ENCODE results near the gene PWWP2B.
A peak's percentile ranks its signal among the peaks of the same experiment; 100 is the strongest.

PWWP2B gene

GRCh38 chr10:132448248-132448731 is 51.3 kb downstream of the PWWP2B start:
- Mint-ChIP-seq H3K27ac (no peak overlapping the region), H3K9me3 (no peaks in the 10 kb centered on the region), H3K4me1 (peaks cover 31% of the 10 kb centered on the region), H3K4me3 (no peak overlapping the region), H3K27me3 (ENCODE audit: low read depth, poor library complexity) (no peaks in the 10 kb centered on the region), H3K36me3 (ENCODE audit: low read depth) (no peaks in the 10 kb centered on the region)
- DNase-seq = no peak
- TF ChIP-seq CTCF (IDR thresholded peaks at IDR 0.05) = no peak

GRCh38 chr10:132449051-132449810 is 52.2 kb downstream of the PWWP2B start:
- TF ChIP-seq CTCF (IDR thresholded peaks at IDR 0.05) = no peak
- no peaks in the 10 kb centered on the region for H3K9me3 Mint-ChIP-seq
- H3K4me3 Mint-ChIP-seq = no peak overlapping the region
- no peak for DNase-seq
- peaks cover 3% of the 10 kb centered on the region for H3K27me3 Mint-ChIP-seq (ENCODE audit: low read depth, poor library complexity)
- peaks cover 31% of the 10 kb centered on the region for H3K4me1 Mint-ChIP-seq
- no peaks in the 10 kb centered on the region for H3K36me3 Mint-ChIP-seq (ENCODE audit: low read depth)
- H3K27ac Mint-ChIP-seq = no peak overlapping the region

GRCh38 chr10:132449811-132450181 is 52.8 kb downstream of the PWWP2B start:
- no peaks in the 10 kb centered on the region for H3K9me3 Mint-ChIP-seq
- no peak for DNase-seq
- peaks cover 7% of the 10 kb centered on the region for H3K27me3 Mint-ChIP-seq (ENCODE audit: low read depth, poor library complexity)
- H3K27ac Mint-ChIP-seq = no peak overlapping the region
- no peak overlapping the region for H3K4me3 Mint-ChIP-seq
- peaks cover 31% of the 10 kb centered on the region for H3K4me1 Mint-ChIP-seq
- no peaks in the 10 kb centered on the region for H3K36me3 Mint-ChIP-seq (ENCODE audit: low read depth)
- no peak for TF ChIP-seq CTCF (IDR thresholded peaks at IDR 0.05)

- no peak for TF ChIP-seq CTCF (IDR thresholded peaks at IDR 0.05)
- Mint-ChIP-seq H3K4me1 (peaks cover 25% of the 10 kb centered on the region), H3K27me3 (ENCODE audit: low read depth, poor library complexity) (peaks cover 11% of the 10 kb centered on the region)
Measured at GRCh38 chr10:132450466-132450824, 53.4 kb downstream of the PWWP2B start.

GRCh38 chr10:132450825-132451505 is 54.0 kb downstream of the PWWP2B start:
- peak; percentile 23 for DNase-seq
- Mint-ChIP-seq H3K9me3 (no peaks in the 10 kb centered on the region), H3K27me3 (ENCODE audit: low read depth, poor library complexity) (peaks cover 13% of the 10 kb centered on the region), H3K36me3 (ENCODE audit: low read depth) (no peaks in the 10 kb centered on the region), H3K4me1 (peaks cover 24% of the 10 kb centered on the region), H3K27ac (no peak overlapping the region), H3K4me3 (no peak overlapping the region)
- TF ChIP-seq CTCF (IDR thresholded peaks at IDR 0.05) = no peak

More at GRCh38 chr10:132450466-132450824, 53.4 kb downstream of the PWWP2B start:
- H3K36me3 Mint-ChIP-seq (ENCODE audit: low read depth) = no peaks in the 10 kb centered on the region
- H3K4me3 Mint-ChIP-seq = no peak overlapping the region
- no peaks in the 10 kb centered on the region for H3K9me3 Mint-ChIP-seq
- no peak overlapping the region for H3K27ac Mint-ChIP-seq
- peak; percentile 10 for DNase-seq

All from nephron progenitor cell (in vitro differentiated cells).